IPS-18a (cell line): Measurements from ENCODE around the gene ANKLE2.
A peak's percentile ranks its signal among the peaks of the same experiment; 100 is the strongest.

Experiments used
- H3K27ac ChIP-seq: one replicate; pipeline ENCODE4 v1.5.1; 2013; ENCODE audit warnings: low read length
- H3K27me3 ChIP-seq: one replicate; pipeline ENCODE4 v1.6.1; 2013; ENCODE audit warnings: mild to moderate bottlenecking, low read length; ENCODE audit not compliant: control insufficient read depth, insufficient read depth
- H3K36me3 ChIP-seq: one replicate; pipeline ENCODE4 v1.6.1; 2013; ENCODE audit warnings: low read depth, low read length; ENCODE audit not compliant: control insufficient read depth
- H3K4me1 ChIP-seq: one replicate; pipeline ENCODE4 v1.6.1; 2013; ENCODE audit warnings: low read depth, low read length; ENCODE audit not compliant: control insufficient read depth
- H3K4me3 ChIP-seq: one replicate; pipeline ENCODE4 v1.5.1; 2013; ENCODE audit warnings: low read length
- H3K9ac ChIP-seq: one replicate; pipeline ENCODE4 v1.6.1; 2013; ENCODE audit warnings: mild to moderate bottlenecking, low read length, moderate library complexity
- H3K9me3 ChIP-seq: one replicate; pipeline ENCODE4 v1.6.1; 2013; ENCODE audit warnings: low read depth, low read length; ENCODE audit not compliant: control insufficient read depth

ANKLE2 gene

DNA sequence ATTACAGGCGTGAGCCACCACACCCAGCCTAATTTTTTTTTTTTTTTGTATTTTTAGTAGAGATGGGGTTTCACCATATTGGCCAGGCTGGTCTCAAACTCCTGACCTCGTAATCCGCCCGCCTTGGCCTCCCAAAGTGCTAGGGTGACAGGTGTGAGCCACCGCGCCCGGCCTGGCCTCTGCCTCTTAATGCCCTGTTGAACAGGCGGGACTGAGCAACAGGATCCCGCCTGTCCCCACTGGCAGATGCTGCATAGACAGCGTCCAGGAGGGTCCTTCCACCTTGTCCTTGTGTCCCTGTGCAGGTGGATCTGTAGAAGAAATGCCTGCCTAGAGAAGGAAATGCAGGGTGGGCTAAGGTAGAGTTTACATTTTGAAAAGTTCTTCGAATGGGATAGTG, 45.3 kb downstream of the ANKLE2 start:
- Histone ChIP-seq H3K27me3 (no peaks in the 10 kb centered on the region), H3K9ac (no peak overlapping the region), H3K27ac (no peak overlapping the region), H3K36me3 (peaks cover 39% of the 10 kb centered on the region), H3K9me3 (no peaks in the 10 kb centered on the region), H3K4me3 (no peak overlapping the region), H3K4me1 (no peaks in the 10 kb centered on the region)

DNA sequence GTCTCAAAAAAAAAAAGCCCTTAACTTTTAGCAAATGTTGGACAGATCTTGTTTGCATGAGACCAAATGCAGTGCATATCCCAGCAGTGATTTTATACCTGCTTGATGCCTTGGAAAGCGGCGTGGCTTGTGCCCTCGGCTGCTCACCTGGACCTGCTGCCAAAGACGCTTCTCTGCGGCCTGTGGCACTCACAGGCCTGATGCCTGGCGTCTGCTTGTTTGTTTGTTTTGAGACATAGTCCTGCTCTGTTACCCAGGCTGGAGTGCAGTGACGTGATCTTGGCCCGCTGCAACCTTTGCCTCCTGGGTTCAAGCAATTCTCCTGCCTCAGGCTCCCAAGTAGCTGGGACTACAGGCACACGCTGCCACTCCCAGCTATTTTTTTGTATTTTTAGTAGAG, 45.8 kb downstream of the ANKLE2 start:
- peaks cover 34% of the 10 kb centered on the region for H3K36me3 ChIP-seq

DNA sequence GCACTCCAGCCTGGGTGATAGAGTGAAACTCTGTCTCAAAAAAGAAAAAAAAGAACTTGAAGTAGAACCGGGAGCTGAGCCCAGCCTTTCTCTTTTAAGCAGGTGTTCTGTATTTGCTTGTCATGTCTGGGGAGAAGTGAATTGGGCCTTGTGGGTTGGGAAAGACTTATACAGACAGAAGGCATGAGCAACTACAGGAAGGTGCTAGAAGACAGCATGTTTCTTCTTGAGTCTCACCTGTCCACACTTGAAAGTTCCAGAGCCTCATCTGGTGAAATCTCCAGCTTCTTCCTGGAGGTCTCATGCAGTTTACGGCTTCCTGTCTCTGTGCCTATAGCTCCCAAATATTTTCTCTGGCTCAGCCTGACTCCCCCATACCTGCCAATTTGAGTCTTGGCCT, 48.5 kb downstream of the ANKLE2 start:
- Histone ChIP-seq H3K27ac (no peak overlapping the region), H3K4me1 (no peaks in the 10 kb centered on the region), H3K9me3 (no peaks in the 10 kb centered on the region), H3K27me3 (no peaks in the 10 kb centered on the region), H3K36me3 (peaks cover 16% of the 10 kb centered on the region), H3K9ac (no peak overlapping the region), H3K4me3 (no peak overlapping the region)

More for the DNA sequence above, 45.8 kb downstream of the ANKLE2 start:
- Histone ChIP-seq H3K9me3 (no peaks in the 10 kb centered on the region), H3K27ac (no peak overlapping the region), H3K4me1 (no peaks in the 10 kb centered on the region), H3K27me3 (no peaks in the 10 kb centered on the region), H3K9ac (no peak overlapping the region), H3K4me3 (no peak overlapping the region)

DNA sequence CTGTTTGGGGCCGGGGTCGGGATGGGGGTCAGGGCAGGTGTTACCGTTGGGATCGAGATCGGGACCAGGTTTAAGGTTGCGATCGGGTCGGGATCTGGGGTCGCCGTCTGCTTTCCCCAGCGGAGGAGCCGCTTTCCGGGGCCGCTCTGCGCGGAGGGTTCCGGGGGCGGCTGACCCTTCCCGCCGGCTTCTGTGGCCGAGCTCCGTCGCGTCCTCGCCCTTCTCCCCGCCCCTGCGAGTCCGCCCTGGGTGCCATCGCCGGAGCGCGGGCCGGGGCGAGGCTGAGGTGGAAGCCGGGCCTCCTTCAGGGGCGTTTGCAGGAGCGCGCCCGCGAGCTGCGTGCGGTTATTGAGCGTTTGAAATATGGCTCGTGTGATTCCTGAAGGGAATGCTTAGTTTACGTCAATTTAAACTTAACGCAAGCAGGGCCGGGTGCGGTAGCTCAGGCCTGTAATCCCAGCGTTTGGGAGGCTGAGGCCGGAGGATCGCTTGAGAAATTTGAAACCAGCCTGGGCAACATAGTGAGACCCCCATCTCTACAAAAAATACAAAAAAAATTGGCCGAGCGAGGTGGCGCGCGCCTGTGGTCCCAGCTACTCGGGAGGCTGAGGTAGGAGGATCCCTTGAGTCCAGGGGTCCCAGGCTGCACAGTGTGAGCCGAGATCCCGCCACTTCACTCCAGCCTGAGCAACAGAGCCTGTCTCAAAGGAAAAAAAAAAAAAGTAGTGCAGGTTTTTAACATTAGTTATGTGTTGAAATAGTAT, 50.4 kb downstream of the ANKLE2 start:
- no peaks in the 10 kb centered on the region for H3K27me3 ChIP-seq
- H3K4me3 ChIP-seq: peak overlapping the region; percentile 82
- no peak overlapping the region for H3K27ac ChIP-seq
- no peaks in the 10 kb centered on the region for H3K9me3 ChIP-seq
- peak overlapping the region; percentile 56 for H3K9ac ChIP-seq
- H3K4me1 ChIP-seq: no peaks in the 10 kb centered on the region
- peaks cover 12% of the 10 kb centered on the region for H3K36me3 ChIP-seq

DNA sequence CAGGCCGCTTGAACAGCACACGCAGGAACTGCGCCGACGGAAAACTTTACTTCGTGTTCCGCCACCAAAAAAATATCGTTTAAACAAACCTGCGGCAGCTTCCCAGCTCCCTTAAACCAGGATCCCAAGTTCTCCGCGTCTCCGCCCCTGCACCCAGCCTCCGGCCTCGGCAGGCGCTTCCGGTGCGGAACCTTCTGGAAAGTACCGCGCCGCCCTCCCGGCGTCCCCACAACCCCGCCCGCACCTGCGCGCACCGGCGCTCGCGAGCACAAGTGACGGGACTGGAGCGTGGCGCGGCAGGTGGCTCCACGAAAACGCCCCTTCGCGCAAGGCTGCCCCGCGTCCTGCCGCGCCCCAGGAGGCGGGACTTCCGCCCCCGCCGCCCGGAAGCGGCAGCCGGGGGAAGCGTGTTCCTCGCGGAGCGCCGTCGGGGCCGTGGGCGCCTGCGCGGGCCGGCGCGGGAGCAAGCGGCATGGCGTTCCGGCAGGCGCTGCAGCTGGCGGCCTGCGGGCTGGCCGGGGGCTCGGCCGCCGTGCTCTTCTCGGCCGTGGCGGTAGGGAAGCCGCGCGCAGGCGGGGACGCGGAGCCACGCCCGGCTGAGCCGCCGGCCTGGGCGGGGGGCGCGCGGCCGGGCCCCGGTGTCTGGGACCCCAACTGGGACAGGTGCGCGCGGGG, 51.1 kb downstream of the ANKLE2 start, which contains the start of gene PGAM5:
Gene PGAM5, plus strand, starts transcription at position 438 of the 675 bp plus-strand sequence. Its CDS starts 35 bp downstream, at position 473.
- Histone ChIP-seq H3K9me3 (no peaks in the 10 kb centered on the region), H3K4me3 (peak within 1 kb of the TSS; percentile 82), H3K4me1 (no peaks in the 10 kb centered on the region), H3K9ac (peak within 1 kb of the TSS; percentile 65), H3K27ac (peak within 1 kb of the TSS; percentile 9), H3K27me3 (no peaks in the 10 kb centered on the region), H3K36me3 (peaks cover 12% of the 10 kb centered on the region)

DNA sequence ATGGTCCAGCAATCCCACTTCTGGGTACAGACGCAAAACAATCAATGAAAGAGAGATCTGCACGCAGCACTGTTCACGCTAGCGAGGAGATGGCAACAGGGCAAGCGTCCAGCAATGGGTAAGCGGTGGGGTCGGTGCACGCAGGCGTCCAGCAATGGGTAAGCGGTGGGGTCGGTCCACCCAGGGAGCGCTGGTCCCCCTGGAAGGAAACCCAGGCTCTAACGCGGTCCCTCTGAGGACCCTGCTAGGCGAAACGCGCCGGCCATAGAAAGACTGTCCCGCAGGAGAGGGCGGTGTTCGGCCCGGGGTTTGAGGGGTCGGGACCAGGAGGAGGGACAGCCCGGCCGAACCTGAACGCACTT, 51.6 kb downstream of the ANKLE2 start:
- peak overlapping the region; percentile 82 for H3K4me3 ChIP-seq
- H3K36me3 ChIP-seq: peaks cover 10% of the 10 kb centered on the region
- H3K9me3 ChIP-seq: no peaks in the 10 kb centered on the region
- H3K9ac ChIP-seq: peak overlapping the region; percentile 65
- no peaks in the 10 kb centered on the region for H3K4me1 ChIP-seq
- peak overlapping the region; percentile 9 for H3K27ac ChIP-seq
- H3K27me3 ChIP-seq: no peaks in the 10 kb centered on the region

DNA sequence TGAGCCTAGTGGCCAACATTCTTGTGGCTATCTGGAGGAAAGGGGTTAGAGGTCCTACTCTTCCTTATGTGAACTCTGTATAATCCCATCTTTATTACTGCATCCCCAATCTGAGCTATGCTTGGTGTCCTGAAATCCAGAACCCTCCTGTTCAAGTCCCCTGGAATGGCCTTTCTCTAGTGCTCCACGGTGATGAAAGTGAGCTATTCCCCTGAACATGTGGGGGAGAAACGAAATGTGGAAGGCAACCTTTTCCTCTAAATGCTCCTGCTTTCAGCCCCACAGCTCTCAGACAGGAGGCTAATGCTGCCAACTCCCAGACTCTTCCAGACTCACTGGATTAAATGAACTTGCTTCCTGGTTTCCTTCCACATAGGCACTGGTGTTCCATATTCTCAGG, 53.5 kb downstream of the ANKLE2 start:
- H3K9ac ChIP-seq: no peak overlapping the region
- H3K4me1 ChIP-seq: no peaks in the 10 kb centered on the region
- peaks cover 3% of the 10 kb centered on the region for H3K36me3 ChIP-seq
- no peak overlapping the region for H3K4me3 ChIP-seq
- no peaks in the 10 kb centered on the region for H3K9me3 ChIP-seq
- H3K27ac ChIP-seq: no peak overlapping the region
- no peaks in the 10 kb centered on the region for H3K27me3 ChIP-seq

DNA sequence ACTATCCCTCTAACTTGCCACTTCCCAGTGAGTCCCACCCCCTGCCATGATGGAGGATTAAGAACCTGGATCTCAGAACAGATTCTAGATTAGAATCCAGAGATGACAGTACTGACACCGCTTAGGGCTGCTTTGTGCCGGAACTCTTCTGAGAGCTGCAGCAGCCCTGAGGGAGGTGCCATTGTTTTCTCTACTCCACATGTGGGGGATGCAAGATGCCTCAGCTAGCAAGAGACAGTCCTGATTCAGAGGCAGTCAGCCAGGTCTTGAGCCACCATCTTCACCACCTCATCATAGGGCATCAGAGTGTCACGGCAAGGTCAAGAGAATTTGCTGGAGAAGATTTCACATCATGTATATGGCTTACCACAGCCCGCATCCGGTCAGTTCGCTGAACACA, 54.4 kb downstream of the ANKLE2 start:
- Histone ChIP-seq H3K9me3 (no peaks in the 10 kb centered on the region), H3K4me3 (no peak overlapping the region), H3K27me3 (no peaks in the 10 kb centered on the region), H3K9ac (no peak overlapping the region), H3K4me1 (no peaks in the 10 kb centered on the region), H3K27ac (no peak overlapping the region), H3K36me3 (peaks cover 3% of the 10 kb centered on the region)

DNA sequence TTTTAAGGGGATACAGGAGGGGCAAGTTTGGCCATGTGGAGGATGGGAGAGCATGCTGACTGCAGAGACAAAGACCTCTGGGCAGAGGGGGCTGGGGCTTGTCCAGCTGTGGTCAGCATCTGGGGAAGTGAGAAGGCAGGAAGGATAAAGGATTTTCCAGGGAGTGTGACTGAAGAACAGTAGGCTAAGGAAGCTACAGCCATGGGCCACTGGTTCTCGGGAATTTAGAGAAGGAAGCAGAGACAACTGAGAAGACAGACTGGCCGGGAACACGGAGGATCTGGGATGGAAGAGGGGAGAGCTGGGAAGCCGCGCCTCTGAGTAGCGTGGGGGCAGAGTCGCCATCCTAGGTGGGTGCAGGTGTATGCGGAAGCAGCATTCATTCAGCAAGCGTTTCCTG, 58.0 kb downstream of the ANKLE2 start:
- Histone ChIP-seq H3K27me3 (no peaks in the 10 kb centered on the region), H3K9ac (no peak overlapping the region), H3K4me3 (no peak overlapping the region), H3K36me3 (peaks cover 11% of the 10 kb centered on the region), H3K27ac (no peak overlapping the region), H3K4me1 (no peaks in the 10 kb centered on the region), H3K9me3 (no peaks in the 10 kb centered on the region)

DNA sequence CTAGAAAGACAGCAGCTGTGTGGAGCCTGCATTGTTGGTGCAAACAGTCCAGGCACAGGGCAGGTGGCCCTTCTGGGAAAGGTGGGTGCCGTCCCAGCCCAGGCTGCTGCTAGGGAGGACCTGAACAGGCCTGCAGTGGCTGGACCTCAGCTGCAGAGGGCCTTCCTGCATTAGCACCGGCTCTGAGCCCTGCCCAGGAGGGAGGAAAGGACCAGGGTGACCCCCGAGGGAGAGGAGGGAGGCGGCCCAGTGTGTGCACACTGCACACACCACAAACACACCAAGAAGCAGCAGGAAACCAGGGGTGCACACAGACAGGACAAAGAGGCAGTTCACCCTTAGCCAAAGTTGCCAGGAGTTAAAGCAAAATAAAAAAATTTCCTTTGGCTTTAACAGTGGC, 59.0 kb downstream of the ANKLE2 start:
- Histone ChIP-seq H3K4me1 (no peaks in the 10 kb centered on the region), H3K36me3 (peaks cover 20% of the 10 kb centered on the region), H3K27me3 (no peaks in the 10 kb centered on the region)

DNA sequence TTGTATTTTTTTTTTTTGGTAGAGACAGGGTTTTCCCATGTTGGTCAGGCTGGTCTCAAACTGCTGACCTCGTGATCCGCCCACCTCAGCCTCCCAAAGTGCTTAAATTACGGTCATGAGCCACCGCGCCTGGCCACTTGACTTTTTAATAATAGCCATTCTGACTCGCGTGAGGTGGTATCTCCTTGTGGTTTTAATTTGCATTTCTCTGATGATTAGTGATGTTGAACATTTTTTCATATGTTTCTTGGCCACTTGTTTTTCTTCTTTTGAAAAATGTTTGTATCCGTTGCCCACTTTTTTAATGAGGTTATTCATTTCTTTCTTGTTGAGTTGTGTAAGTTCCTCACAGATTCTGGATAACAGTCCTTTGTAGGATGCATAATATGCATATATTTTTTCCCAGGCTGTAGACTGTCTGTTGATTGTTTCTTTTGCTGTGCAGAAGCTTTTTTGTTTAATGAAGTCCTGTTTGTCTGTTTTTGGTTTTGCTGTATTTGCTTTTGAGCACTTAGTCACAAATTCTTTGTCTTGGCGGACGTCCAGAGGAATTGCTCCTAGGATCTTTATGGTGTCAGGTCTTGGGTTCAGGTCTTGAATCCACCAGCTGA, 61.3 kb downstream of the ANKLE2 start:
- Histone ChIP-seq H3K27me3 (no peaks in the 10 kb centered on the region), H3K36me3 (peaks cover 20% of the 10 kb centered on the region), H3K9ac (no peak overlapping the region), H3K4me1 (no peaks in the 10 kb centered on the region), H3K9me3 (no peaks in the 10 kb centered on the region), H3K4me3 (no peak overlapping the region), H3K27ac (no peak overlapping the region)

More for the DNA sequence above, 59.0 kb downstream of the ANKLE2 start:
- Histone ChIP-seq H3K27ac (no peak overlapping the region), H3K4me3 (no peak overlapping the region), H3K9ac (no peak overlapping the region), H3K9me3 (no peaks in the 10 kb centered on the region)
